Lower lobe of right lung (tissue), 2 donors: Measurements from ENCODE around the gene RADIL. TPM values are rescaled to one million over a fixed set of nuclear protein-coding genes. Genes with fewer than 3 reads are reported as not detected.

Source experiments
- ATAC-seq, 2 donors: fragments of 200-7000 bp; cut with Tn5 transposase; one replicate each; pipeline ENCODE4 v1.9.1; 2020 to 2022; ENCODE audit warnings: mild to moderate bottlenecking in 2 of 2, moderate library complexity in 2 of 2
- DNase-seq: peaks from one replicate; pipeline ENCODE4 v3.0.0-alpha.2; 2020
- H3K27ac ChIP-seq: fragments of 200-600 bp; one replicate; pipeline ENCODE4 v1.8.0; 2022
- H3K27me3 ChIP-seq: fragments of 200-600 bp; one replicate; pipeline ENCODE4 v1.8.0; 2022; ENCODE audit warnings: low read depth
- H3K36me3 ChIP-seq: fragments of 200-600 bp; one replicate; pipeline ENCODE4 v1.8.0; 2022; ENCODE audit warnings: mild to moderate bottlenecking
- H3K4me1 ChIP-seq: fragments of 200-600 bp; one replicate; pipeline ENCODE4 v1.8.0; 2022
- H3K4me3 ChIP-seq: fragments of 200-600 bp; one replicate; pipeline ENCODE4 v1.8.0; 2022; ENCODE audit warnings: mild to moderate bottlenecking
- H3K9me3 ChIP-seq: fragments of 200-600 bp; one replicate; pipeline ENCODE4 v1.8.0; 2022
- CTCF ChIP-seq: fragments of 200-600 bp; IDR thresholded peaks from one replicate; pipeline ENCODE4 v1.8.0; 2022; ENCODE audit warnings: antibody characterized with exemption, mild to moderate bottlenecking
- intact Hi-C: fragments of 100-400 bp; cut with DNase I; formaldehyde crosslinking; loops from one replicate; pipeline ENCODE4 v1.11.0; 2022
- total RNA-seq: library from RNA; stranded (reverse); fragmentation: NEBNext Ultra II Directional; extraction: Animal tissue kit (Norgen Biotek cat#: 25700); gene quantifications from one replicate; pipeline ENCODE4 v1.2.1, GENCODE V29; 2021
- donor health status: DM: no; HTN: yes; CAD: no; lungs with severe emphysema.

RADIL gene
- total RNA-seq, 1 donor from 2014 or later: 9.7 TPM

GRCh38 chr7:4814433-4814832 is 69.1 kb downstream of the RADIL start:
- Histone ChIP-seq H3K27ac (no peak overlapping the region), H3K4me3 (no peak overlapping the region), H3K9me3 (no peaks in the 10 kb centered on the region), H3K36me3 (peaks cover 13% of the 10 kb centered on the region), H3K27me3 (peaks cover 1% of the 10 kb centered on the region), H3K4me1 (no peaks in the 10 kb centered on the region)
- no peak for DNase-seq
- intact Hi-C loops: no loop called here
- no peak for ATAC-seq
- no peak for TF ChIP-seq CTCF

GRCh38 chr7:4809666-4810065 is 73.8 kb downstream of the RADIL start:
- intact Hi-C loops: no loop called here

GRCh38 chr7:4809091-4809591 is 74.4 kb downstream of the RADIL start:
- intact Hi-C loops: no loop called here
- TF ChIP-seq CTCF: no peak
- Histone ChIP-seq H3K27ac (no peak overlapping the region), H3K27me3 (peaks cover 5% of the 10 kb centered on the region), H3K4me3 (peak overlapping the region; percentile 32), H3K4me1 (no peaks in the 10 kb centered on the region), H3K36me3 (peaks cover 7% of the 10 kb centered on the region), H3K9me3 (no peaks in the 10 kb centered on the region)
- ATAC-seq (no peak), DNase-seq (peak; percentile 39)

More at GRCh38 chr7:4809666-4810065, 73.8 kb downstream of the RADIL start:
- H3K27me3 ChIP-seq: peaks cover 5% of the 10 kb centered on the region
- H3K36me3 ChIP-seq: peaks cover 10% of the 10 kb centered on the region
- no peak overlapping the region for H3K27ac ChIP-seq
- DNase-seq (no peak), ATAC-seq (no peak)
- H3K4me1 ChIP-seq: no peaks in the 10 kb centered on the region
- TF ChIP-seq CTCF: no peak
- no peaks in the 10 kb centered on the region for H3K9me3 ChIP-seq
- peak overlapping the region; percentile 32 for H3K4me3 ChIP-seq

- no peak overlapping the region for H3K27ac ChIP-seq
- intact Hi-C loops: no loop called here
- TF ChIP-seq CTCF: no peak
- peaks cover 5% of the 10 kb centered on the region for H3K27me3 ChIP-seq
- no peaks in the 10 kb centered on the region for H3K9me3 ChIP-seq
- no peak overlapping the region for H3K4me3 ChIP-seq
- peaks cover 7% of the 10 kb centered on the region for H3K36me3 ChIP-seq
- ATAC-seq (no peak), DNase-seq (peak; percentile 40)
- H3K4me1 ChIP-seq: no peaks in the 10 kb centered on the region
These were observed 75.0 kb downstream of the RADIL start for GRCh38 chr7:4808565-4808964.

- Histone ChIP-seq H3K36me3 (peaks cover 4% of the 10 kb centered on the region), H3K27me3 (peaks cover 5% of the 10 kb centered on the region), H3K9me3 (no peaks in the 10 kb centered on the region), H3K4me3 (no peak overlapping the region), H3K4me1 (no peaks in the 10 kb centered on the region), H3K27ac (no peak overlapping the region)
- ATAC-seq (no peak), DNase-seq (no peak)
- intact Hi-C loops: no loop called here
- TF ChIP-seq CTCF: no peak
These were observed 75.5 kb downstream of the RADIL start for GRCh38 chr7:4808026-4808425.

- ATAC-seq (no peak), DNase-seq (no peak)
- intact Hi-C loops: no loop called here
- Histone ChIP-seq H3K9me3 (no peaks in the 10 kb centered on the region), H3K27ac (no peak overlapping the region), H3K4me3 (no peak overlapping the region), H3K36me3 (peaks cover 3% of the 10 kb centered on the region), H3K4me1 (no peaks in the 10 kb centered on the region), H3K27me3 (peaks cover 5% of the 10 kb centered on the region)
- TF ChIP-seq CTCF: no peak
These were observed 75.9 kb downstream of the RADIL start for GRCh38 chr7:4807598-4808016.
